ENCODE data around the gene LRRC72.

GRCh38 chr7:16504019-16504418 lies 22.6 kb upstream of the LRRC72 start:
- TF ChIP-seq POLR2AphosphoS5 (IDR thresholded peaks at IDR 0.05) (no peak), POLR2A (IDR thresholded peaks at IDR 0.05) (no peak)

Data from prostate gland (tissue), 1 donor.